ENCODE measurements around the gene HOXA4.

HOXA4 gene

DNA sequence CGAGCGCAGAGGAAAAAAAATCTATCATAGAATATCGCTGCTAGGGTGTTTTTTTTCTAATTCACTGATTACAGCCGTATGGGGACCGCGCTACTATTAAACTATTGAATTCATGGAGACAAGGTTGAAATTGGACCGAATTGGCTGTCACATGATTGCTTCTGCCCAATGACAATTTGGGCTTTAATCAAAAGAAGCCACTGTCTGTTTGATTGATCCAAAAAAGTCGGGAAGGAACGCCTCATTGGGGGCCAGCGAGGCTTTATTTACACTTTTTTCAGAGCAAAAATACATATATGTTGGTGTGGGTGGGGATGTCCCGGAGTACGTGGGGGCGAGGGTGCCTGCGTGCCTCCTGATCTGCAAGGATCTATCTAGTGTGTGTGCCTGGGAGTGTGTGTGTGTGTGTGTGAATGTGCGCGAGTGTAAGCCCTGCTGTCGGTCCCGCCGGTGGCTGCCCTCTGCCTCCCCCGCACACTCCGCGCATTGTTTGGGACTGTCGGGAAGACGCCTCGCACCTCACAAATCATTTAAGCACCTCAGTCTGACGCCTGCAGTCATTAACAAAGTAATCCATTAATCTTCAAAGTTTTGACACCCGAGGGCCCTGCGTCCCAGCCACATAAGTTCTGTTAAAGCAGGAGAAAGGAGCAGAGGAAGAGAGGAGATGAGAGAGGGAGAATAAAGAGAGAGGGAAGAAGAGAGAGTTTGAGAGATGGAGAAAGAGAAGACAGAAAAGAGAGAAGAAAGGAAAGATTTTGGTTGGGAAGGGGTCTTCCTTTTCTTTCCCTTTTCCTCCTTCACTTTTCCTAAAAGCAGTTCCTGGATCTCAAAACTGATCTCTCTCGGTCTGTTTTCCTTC is 27.7 kb downstream of the HOXA4 start, which contains the start of gene HOXA2:
HOXA2 (minus strand) TSS at position 103 of the 862 bp plus-strand sequence. CDS start 183 bp downstream, outside the sequence.
- no peak for DNase-seq

DNA sequence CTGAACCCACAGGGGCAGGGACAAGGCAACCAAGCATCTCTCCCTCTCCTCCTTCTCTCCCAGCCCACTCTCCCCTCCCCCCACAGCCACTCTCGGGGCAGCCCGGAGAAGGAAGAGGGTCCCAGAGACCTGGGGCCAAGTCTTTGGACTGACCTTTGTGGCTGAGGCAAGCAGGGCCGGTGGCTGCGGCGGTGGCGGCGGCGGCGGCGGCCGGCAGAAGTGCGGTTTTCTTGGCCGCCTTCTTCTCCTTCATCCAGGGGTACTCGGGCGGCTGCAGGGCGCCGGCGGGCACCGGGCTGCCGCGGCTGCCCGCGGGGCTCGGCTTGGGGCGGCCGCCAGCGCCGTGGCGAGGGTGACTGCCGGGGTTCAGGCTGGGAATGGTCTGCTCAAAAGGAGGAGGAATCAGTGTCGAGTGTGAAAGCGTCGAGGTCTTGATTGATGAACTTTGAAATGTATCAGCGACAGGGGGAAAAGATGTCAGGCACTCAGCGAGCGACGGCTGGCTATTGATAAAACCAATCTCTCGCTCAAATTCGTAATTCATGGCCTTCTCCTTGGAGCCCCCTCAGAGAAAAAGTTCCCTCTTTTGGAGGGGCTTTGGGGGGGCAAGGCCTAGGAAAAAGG is 28.5 kb downstream of the HOXA4 start:
- no peak for DNase-seq

GRCh38 chr7:27101171-27101956 is 29.2 kb downstream of the HOXA4 start:
- DNase-seq = no peak

DNA sequence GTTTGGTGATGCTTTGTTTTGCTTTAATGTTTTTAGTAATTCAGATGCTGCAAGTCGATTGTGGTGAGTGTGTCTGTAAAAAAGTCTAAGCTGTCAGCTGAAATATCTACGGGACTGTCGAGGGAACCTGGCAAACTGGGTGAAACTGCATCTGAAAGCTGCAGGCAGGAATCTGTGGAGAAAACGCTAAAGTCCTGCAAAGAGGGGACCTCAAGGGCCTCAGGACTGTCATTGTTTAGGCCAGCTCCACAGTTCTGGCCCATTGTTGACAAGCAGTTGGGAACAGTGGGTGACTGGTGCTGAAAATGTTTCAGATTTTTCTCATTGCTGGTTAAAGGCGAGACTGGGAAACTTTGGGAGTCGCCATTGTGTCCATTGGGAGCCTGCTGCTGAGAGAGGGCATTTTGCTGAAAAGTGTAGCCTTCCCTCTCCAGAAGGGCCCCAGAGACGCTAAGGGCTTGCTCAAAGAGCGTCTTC is 29.8 kb downstream of the HOXA4 start:
- no peak for DNase-seq

DNA sequence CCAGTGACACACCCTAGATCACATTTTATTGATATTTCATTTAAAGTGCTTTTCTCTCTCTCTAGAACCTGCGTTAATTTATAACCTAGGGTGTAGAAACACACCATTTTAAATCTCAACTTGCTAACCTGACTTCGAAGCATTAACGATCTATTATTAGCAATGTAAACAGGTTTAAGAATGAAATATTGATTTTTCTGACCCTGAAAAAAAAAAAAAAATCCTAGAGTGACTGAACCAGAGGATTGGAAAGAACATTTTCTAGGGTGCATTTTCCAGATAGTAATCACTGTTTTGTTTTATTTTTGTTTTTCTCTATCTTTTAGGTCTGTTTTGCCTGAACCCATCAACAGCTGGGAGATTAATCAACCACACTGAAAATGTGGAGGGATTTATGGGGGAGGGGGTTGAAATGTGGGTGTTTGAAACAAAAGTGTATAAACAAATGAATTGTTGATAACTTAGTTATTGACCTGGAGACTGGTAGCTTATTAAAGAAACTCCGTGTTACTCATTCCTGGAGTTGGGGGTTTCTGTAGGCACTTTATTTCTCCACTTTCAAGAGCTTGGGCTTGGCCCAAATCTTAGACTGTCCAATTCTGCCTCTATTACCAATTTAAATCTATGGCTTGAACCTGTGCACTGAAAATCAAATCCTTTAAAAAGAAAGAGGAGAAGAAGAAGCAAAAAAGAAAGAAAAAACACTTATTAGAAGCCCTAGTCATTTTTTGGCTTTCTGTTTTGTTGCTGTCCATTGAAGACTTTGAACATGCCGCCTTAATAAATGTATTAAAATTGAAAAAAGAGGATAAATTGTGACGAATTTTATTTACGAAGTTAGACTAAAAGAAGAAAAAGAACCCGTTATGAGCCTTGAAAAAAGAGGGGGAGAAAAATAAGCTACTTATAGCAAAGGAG is 30.8 kb downstream of the HOXA4 start:
- DNase-seq = no peak

DNA sequence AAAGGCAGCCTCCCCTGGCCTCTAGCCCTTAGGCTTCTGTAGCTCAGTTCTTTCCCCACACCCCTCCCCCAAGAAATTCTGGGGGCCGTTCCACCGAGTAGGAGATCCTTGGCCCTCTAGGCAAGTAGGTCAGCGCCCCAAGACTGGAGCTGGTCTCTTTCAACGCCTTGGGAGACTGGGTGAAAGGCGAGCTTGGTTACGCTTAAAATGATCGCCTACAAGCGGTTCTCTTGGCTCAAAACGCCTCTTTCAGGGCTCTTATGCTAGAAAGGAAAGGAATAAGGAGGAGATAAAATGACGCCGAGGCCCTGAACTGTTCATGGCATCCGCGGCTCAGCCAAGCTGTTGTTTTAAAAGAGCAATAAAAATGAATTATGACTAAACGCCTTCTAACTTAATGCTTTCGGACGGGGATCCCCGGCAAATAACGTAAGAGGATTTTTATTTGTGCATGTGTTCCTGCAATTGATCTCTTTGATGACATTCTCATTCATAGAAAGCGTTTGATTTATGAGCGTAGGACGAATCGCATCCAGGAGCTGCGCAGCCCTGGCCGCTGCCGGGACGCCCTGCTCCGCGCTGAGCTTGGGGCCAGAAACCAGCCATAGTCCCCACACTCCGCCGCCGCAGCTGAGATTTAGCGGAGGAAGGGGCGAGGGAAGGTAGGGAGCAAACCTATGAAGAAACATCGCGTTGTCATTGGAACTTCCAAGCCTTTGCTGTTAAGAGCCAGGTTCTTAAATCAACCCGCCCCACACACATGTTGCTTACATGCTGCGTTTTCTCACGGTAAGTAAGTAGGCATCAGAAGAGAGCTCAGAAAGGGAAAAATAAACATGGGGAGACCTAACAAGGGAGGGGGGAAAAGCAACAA is 31.7 kb downstream of the HOXA4 start:
- DNase-seq = no peak

- DNase-seq = no peak
Observed at GRCh38 chr7:27097686-27098577, 32.6 kb downstream of the HOXA4 start.

DNA sequence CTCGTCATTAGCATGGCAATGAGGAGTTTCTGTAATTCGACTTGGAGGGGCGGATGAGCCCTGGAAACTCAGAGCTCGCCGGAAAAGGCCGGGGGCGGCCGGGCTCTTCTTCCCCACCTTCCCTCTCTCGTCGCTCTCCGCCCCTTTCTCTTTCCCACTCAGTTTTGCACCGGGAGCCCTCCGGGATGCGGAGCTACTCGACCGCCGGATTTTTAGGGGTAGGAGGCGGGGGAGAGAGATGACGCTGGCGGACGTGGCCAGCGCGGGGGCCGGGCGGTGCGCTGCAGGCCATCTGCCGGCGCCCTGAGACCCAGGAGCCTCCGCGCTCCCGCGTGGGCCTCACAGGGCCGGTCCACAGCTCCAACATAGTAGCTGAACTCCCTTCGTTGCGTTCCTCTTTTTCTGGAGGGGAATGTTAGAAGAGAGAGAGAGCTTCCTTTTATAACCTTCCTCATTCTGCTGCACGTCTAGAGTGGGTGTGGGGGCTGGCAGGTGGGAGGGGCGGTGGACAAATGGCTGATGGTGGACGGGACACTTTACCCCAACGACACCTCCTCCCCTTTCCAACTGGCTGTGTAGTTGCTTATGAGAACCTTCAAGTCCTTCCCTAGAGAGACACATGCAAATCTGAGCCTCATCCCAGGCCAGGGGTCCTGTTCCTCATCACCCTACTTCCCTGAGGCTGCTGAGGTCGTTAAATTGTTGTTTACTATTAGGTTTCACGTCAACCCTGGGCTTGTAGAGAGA is 33.6 kb downstream of the HOXA4 start:
- peak; percentile 72 for DNase-seq

GRCh38 chr7:27095897-27096767 is 34.4 kb downstream of the HOXA4 start, which contains the start of gene HOXA1:
Gene HOXA1 (minus strand): TSS chr7:27096000. CDS start chr7:27095912, 88 bp downstream.
- peak; percentile 93 for DNase-seq

GRCh38 chr7:27095050-27095896 is 35.3 kb downstream of the HOXA4 start:
- DNase-seq = no peak

DNA sequence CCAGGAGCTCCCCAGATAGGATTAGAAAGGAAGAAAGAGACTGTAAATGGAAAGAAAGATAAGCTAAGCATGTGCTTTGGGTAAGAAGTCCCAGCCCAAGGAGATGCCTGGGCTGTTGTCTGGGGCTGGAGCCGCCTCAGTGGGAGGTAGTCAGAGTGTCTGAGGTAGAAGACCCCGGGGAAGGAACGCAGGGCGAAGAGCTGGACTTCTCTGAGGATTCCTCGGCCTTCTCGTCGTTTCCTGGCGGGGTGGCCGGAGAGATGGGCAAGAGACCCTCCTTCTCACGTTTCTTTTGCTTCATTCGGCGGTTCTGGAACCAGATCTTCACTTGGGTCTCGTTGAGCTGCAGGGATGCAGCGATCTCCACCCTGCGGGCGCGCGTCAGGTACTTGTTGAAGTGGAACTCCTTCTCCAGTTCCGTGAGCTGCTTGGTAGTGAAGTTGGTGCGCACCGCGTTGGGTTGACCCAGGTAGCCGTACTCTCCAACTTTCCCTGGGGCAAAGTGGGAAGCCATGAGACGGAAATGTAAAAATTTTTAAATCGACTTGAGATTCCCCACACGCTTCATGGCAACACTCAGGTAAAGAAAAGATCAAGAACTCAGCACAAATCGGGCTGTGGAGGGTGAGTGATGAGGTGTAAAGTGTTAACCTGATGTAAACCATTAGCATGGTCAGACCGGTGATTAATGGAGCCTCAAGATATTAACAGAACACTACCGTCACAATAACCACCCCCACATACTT is 36.1 kb downstream of the HOXA4 start:
- no peak for DNase-seq

GRCh38 chr7:27093184-27093895 is 37.2 kb downstream of the HOXA4 start:
- no peak for DNase-seq

GRCh38 chr7:27092819-27093110 is 37.8 kb downstream of the HOXA4 start:
- DNase-seq = no peak

DNA sequence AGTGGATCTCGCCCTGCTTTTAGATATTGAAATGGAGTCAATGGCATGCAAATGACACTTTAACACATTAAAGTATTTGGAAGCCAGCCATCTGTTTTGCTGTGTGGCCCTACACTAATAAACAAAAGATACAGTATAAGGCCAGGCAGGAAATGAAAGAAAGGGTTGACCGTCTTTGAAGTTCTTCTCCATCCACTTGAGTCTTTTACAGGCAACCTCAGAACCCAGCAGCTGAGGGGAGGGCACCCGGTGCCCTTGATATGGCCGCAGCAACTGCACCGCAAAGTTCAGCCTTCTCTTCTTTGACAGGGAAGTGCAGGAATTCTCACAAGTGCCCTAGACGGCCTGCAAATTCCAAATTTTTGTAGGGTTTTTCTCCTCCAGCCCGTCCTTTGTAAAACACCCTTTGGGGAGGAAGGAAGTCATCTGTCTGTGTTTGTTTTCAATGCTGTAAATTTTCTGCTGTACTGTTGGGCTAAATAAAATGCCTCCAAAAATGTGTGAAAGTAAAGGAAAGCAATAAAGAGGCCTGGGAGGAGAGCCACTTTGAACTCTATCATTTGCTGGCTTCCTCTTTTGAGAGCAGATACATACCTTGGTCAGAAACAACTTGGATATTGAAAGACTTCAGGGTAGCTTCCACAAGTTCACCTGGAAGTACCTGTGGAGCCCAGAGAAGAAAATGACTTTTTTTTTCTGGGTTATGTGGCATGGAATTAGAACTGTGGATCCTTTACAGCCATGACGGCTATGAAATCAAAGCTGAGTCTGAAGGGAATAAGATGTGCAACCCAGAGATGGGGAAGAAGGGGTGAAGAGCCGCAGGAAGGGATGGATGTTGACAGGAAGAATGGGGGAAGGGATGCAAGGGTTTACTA is 38.4 kb downstream of the HOXA4 start:
- DNase-seq = no peak

- DNase-seq = no peak
Observed at GRCh38 chr7:27091105-27091504, 39.5 kb downstream of the HOXA4 start.

All from suppressor macrophage treated with lipopolysaccharide for 4 hours (primary cell).